Stimulated activated CD4-positive, alpha-beta T cell treated with anti-CD3 and anti-CD28 coated beads, Interleukin-4, amount 100 ng/mL, for 4 hours (primary cell): Measurements from ENCODE around the gene ZNF184.

Experiments used
- DNase-seq, 2 experiments: peaks; one replicate each; pipeline ENCODE4 v3.0.0-alpha.2; 2020

The ZNF184 gene

DNA sequence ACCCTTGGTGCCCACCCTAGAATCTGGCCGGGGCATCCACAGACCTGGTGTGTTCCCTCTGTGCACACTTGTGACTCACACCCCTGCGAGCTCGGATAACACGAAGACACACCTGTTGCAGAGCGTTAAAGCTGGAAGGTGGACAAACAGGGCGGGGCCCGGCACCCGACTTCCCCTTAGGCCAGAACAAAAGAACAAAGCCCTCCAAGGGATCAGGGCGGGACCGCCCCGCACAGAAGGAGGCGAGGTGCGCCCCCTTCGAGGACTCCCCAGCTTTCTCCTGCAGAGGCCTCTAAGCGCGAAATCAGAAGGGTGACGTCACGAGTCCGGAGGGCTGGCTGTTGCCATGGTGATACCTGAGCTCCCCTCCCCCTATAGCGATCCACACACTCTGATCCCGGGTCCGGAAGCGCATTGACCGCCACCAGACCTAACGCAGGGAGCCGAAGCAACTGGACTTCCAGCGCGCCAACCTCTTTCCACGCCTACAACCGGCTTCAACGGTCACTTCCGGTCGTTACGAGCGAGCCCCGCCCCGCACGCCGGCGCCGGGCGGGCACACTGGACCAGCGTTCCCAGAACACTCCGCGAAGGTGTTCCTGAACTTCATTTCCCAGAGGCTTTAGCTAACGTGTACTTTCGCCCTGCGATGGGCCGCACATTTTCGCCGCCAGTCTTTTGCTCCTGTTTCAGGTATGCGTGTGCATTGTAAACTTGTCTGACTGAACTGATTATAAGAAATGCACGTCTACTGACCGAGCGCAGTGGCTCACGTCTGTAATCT is at the start of gene ZNF184:
Gene ZNF184, minus strand, starts transcription at position 489 of the 784 bp plus-strand sequence. CDS start 811 bp downstream, outside the sequence.
- DNase-seq: peak; percentile 79

GRCh38 chr6:27518881-27519795 is 46.2 kb upstream of the ZNF184 start:
- peak; percentile 52 to 53 for DNase-seq

GRCh38 chr6:27517928-27518787 is 45.3 kb upstream of the ZNF184 start:
- no peak for DNase-seq

DNA sequence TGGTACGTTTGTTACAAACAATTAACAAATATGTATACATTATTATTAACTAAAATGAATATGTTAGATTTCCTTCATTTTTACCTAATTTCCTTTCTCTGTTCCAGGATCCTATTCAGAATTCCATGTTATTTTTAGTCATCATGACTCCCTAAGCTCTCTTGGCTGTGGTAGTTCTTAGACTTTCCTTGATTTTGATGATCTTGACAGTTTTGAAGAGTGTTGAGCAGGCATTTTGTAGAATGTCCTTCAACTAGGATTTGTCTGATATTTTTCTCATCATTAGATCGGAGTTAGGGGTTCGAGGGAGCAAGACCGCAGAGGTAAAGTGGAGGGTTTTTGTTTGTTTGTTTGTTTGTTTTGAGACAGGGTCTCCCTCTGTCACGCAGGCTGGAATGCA is 44.3 kb upstream of the ZNF184 start:
- no peak for DNase-seq

- peak in 1 of 2 experiments; percentile 22 for DNase-seq
Measured at GRCh38 chr6:27514906-27515495, 42.1 kb upstream of the ZNF184 start.

DNA sequence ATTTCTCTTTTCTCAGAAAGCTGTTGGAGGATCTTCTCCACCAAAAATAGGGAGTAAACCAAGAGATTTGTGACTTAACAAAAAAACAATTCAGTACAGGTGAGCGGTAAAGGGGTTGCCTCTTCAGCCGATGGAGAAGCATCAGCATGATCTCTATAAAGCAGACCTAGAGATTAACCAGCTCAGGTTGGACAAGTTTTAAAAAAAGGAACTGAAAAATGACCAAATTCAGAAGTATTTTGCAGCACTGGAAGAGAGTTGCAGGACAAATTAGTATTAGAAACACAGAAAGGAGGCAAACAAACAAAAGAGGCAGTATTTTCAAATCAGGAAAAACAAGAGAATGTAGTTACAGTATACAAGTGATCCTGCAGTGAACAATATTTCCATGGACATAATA is 39.6 kb upstream of the ZNF184 start:
- no peak for DNase-seq

GRCh38 chr6:27507041-27507956 is 34.4 kb upstream of the ZNF184 start:
- no peak for DNase-seq

GRCh38 chr6:27505209-27506027 is 32.5 kb upstream of the ZNF184 start:
- DNase-seq: peak; percentile 36 to 48

DNA sequence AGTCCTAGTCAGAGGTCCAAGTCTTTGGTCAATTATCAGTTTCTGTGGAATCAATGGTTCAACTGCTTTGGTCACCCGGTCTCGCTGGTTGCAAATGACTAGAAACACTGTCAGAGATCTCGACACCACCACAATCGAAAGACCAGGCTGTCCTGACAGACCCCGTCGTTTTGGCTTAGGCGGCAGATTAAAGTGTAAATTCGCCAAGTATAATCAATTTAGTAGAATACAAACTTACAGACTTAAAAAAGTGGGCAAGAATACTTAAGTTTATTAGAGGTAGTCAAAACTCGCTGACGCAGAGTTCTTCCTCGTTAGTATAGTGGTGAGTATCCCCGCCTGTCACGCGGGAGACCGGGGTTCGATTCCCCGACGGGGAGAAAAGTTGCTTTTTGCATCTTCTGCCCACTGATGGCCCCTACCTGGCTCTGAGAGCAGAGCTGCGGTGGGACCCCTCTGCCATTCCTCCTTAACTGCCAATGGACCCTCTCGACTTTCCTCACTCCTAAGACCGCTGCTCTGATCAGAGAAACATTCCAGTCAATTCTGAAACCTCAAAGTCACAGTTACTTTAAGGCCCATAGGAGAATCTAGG is 30.6 kb upstream of the ZNF184 start:
- peak; percentile 77 to 82 for DNase-seq

- DNase-seq: peak; percentile 71 to 75
Measured at GRCh38 chr6:27502508-27503435, 29.9 kb upstream of the ZNF184 start.

DNA sequence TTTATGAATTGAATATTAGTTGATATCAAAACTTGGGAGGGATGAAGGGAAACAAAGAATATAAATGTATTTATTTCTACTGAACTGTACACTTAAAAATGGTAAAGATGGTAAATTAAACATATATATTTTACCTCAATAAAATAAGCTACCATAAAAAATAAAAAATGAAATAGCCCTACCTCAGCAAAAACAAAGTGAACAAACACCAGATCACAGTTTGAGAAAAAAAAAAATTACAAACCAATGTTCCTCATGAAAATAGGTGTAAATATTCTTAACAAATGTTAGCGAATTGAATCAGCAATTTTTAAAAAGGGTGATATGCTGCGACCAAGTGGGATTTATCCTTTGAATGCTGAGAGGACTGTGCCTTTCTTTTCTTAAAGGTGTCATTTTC is 28.3 kb upstream of the ZNF184 start:
- DNase-seq: no peak

DNA sequence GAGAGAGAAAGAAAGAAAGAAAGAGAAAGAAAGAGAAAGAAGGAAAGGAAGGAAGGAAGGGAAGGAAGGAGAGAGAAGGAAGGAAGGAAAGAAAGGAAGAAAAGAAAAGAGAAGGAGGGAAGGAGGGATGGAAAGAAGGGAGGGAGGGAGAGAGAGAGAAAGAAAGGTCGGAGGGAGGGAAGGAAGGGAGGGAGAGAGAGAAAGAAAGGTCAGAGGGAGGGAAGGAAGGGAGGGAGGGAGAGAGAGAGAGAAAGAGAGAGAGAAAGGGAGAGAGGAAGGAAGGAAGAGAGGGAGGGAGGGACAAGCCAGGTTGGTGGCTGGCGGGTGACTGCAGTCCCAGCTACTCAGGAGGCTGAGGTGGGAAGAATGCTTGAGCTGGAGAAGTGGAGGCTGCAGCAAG is 27.3 kb upstream of the ZNF184 start:
- no peak for DNase-seq

- peak; percentile 41 to 67 for DNase-seq
Measured at GRCh38 chr6:27495386-27496135, 22.7 kb upstream of the ZNF184 start.

GRCh38 chr6:27494987-27495385 is 22.1 kb upstream of the ZNF184 start:
- no peak for DNase-seq

DNA sequence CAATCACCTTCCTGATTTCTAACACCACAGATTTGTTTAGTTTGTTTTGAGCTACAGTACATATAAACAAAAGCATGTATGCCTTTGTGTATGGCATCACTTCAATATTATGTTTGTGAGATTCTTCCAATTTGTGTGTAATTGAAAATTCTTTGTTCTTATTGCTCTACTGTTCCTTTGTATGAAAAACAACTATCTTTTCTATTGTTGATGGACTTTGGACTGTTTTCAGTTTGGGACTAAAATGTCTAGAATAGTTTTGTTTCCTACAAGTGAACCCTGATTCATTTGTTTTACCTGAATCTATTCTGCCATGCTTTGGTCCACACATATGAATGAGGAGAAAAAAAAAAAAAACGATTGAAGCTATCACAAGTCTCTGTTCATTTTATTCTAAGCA is 21.2 kb upstream of the ZNF184 start:
- no peak for DNase-seq

DNA sequence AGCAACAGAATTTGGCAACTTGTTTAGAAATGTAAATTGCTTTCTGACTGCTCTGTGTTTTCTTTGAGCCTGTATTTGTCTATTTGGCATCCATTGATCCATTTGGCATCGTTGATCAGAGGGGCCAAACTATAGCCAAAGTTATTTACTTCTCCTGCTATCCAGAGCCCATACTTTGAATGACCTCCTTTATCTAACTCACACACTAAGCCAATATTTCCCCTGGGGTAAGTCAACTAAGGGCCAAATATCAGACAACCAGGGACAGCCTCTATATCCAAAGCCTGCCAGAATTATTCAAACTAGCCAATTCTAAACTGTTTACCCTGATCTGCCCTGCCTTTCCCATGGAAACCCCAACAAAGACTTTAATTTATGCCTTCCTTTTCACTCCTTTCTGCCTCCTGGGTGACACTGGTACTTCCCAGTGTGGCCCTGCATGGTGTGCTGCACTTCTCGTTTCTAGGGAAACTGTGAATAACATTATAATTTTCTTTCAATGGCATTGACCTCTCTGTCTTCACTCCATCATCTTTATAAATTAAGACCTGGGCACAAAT is 19.8 kb upstream of the ZNF184 start:
- no peak for DNase-seq

GRCh38 chr6:27479319-27480182 is 6.6 kb upstream of the ZNF184 start:
- DNase-seq: peak; percentile 82 to 85
